Right renal pelvis (tissue), 4 donors: Measurements from ENCODE around the gene SPATA13. TPM values are rescaled to one million over a fixed set of nuclear protein-coding genes. Genes with fewer than 3 reads are reported as not detected.

Experiments used
- DNase-seq, 4 donors: peaks; one replicate each; pipeline ENCODE4 v3.0.0-alpha.2; 2013; ENCODE audit warnings: low read depth in 4 of 4, low spot score in 3 of 4, missing footprints in 1 of 4
- polyA plus RNA-seq, 4 donors: library from polyadenylated mRNA; unstranded; fragments of 120-200 nt; gene quantifications; one replicate each; pipeline ENCODE4 v1.2.1, GENCODE V29; 2013; ENCODE audit not compliant: insufficient read length in 4 of 4

Gene SPATA13
- polyA plus RNA-seq, 4 donors: 56.7 to 77.6 (median 69.4) TPM

DNA sequence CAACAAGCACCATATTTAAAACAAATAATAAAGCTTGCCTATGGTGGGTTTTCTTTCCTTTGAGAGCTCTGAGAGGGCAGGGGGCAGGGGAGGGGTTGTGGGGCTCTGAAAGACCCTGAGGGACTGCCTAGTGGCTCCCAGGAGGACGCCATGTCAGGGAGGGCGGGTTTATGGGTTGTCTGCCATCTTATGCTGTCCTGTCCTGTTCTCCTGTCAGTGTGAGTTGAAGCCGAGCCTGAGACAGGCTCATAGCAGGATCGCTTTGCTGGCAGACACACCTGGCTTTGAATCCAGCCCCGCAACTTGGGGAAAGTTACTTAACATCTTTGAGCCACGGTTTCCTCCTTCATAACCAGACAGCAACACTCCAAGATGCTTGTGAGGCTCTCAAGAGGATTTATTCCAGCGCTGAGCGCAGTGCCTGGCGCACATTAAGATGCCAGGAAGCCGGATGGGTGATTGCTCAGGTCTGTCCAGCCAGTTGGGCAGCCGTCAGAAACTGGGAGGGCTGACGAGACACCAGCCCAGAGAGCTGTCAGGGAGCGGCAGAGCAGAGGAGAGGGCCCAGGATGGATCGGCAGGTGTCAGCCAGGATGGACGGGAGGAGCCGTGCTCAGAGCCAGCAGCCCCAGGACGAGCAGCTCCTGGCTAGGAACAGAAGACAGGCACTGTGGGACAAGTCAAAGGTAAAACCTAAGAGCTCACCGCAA, 112.1 kb downstream of the SPATA13 start:
- DNase-seq: no peak

DNA sequence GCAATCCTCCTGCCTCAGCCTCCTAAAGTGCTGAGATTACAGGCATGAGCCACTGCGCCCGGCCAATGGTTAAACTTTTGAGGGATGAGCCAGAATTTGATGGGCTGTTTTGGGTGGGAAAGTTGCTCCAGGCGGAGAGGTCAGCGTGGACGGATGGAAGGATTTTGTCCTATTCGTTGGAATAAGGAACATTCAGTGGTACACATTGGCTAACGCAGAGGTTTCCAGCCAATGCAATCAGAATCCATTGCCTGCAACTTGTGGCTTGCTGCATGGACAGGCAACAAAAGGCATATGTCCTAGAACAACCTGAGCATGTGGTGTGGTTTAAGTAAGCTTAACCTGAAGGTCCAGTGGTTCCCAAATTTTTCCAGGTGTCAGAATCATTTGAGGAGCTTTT, 113.4 kb downstream of the SPATA13 start:
- no peak for DNase-seq

DNA sequence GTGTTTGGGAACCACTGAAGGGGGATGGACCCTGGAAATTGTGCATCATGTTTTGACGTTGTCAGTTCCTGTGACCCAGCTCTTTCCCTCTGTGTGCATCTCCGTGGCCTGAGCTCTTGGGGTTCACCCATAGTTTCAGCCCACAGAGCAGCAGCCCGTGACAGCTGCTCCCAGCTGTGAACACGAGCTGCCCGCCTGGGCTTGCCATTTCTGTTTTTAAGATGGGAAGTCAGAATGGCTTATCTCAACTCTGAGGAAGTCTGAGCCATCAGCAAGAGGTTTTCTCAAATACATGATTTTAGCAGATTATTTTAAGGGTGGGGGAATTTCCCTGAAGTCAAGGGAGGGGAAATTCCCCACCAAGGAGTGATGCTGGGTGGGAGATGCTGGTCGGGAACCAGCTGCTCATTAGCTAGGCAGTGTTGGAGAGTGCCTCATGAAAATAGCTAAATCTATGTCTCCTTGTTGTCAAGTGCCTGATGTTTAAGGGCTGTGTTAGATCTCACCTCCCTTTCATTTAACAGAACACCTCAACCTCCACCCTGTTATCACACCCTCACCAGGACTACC, 114.0 kb downstream of the SPATA13 start:
- DNase-seq: no peak

DNA sequence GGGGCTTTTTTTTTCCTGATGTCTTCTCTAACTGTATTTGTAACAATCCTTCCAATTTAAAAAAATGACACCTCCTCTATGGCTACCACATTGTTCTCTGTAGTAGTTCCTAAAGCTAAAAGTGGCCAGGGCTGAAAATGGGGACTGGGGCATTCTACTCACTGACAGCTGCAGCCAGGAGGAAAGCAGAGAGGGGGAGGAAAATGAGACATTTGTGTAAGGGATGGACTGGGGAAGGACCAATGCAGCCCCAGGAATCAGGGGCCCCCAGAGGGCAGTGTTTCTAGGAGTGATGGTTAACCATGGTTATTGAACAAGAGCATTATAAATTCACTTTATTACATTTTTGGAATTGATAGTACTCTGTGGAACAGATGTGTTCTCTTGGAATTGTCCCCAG, 114.5 kb downstream of the SPATA13 start:
- DNase-seq: no peak

DNA sequence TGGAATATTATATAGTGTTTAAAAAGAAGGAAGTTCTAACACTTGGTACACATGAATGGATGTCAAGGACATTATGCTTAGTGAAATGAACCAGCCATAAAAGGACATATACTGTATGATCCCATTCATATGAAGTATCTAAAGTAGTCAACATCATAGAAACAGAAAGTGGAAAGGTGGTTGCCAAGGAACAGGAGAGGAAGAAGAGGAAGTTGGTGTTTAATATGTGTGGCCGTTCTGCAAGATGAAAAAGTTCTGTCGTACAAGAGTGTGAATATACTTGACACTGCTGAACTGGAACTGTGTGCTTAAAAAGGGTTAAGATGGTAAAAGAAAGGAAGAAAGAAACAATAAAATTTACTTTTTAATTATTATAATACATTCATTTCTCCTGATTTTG, 115.8 kb downstream of the SPATA13 start:
- no peak for DNase-seq

DNA sequence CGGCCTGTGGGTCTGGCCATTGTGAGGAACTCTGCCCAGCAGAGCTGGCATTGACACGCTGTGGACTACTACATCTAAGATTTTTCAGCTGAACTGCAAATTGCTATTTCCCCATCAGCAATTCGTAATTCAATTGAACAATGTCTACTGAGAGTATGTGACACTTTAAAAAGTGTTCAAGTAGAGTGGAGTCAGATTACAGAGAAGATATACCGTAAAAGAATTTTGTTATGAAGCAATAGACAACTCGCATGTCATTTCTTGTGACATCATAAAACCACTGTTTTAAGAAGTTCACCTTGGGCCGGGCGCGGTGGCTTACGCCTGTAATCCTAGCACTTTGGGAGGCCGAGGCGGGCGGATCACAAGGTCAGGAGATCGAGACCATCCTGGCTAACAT, 116.3 kb downstream of the SPATA13 start:
- no peak for DNase-seq

DNA sequence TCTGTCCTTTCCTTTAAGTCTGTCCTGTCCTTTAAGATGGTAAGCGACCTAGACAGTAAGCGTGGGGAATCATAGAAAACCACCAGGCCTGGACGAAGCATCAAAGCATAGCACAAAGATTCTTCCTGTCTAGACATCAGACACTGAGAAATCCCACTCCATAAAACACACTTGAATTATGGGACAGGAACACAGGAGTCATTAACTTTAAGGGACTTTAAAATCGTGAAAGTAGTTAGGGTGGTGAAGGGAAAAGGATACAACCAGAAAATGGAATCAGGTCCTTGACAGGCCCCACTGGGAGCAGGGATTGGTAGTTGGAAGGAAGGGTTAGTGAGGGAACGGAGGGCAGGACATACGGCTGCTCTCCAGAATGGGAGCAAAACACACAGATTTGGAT, 117.2 kb downstream of the SPATA13 start:
- no peak for DNase-seq

DNA sequence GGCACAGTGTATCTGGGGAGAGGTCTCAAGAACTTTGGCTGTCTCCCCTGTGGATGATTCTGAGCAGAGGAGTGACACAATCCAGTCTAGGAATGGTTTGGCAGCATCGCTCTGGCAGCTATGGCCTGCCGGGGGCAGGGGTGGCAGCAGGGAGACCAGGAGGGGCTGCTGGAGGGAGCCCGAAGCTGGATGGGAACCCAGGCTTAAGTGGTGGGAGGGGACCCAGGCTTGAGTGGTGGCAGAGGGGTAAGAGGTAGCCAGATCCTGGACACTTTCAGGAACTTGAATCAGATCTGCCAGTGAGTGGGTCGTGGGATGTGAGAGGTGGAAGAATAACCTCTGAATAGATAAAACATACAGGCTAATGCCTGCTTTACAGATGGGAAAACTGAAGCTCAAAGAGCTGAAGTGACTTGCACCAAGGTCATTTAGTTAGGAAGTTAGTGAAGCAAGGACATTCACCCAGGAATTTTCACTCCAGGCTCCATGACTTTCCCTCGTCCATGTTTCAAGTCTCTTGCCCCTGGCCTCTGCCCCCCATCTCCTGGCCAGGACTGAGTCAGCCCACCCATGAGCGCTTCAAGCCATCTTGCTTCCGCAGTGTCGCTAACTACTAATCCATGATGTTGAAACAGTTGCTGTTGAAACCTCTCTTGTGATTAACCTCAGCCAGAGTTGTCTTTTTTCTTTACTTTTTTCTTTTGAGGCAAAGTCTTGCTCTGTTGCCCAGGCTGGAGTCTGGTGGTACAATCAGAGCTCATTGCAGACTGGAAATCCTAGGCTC, 119.0 kb downstream of the SPATA13 start:
- DNase-seq: no peak

DNA sequence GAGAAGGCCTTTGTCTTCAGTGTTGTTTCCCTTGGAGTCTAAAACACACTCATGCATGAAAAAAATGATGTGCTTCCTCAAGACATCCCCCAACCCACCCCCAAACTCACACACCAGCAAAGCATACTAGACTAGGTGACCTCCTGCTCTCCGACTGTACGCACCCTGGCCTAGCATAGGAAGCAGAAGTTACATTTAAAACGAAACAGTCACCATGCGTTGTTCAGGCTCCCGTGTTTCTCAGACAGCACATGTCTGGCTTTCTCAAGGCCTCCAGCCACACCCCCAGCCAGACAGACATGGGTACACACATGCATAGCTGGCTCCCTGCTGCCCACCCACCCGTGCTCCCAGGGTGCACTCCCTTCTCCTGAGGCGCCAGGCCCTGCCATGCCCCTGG, 120.2 kb downstream of the SPATA13 start:
- no peak for DNase-seq

DNA sequence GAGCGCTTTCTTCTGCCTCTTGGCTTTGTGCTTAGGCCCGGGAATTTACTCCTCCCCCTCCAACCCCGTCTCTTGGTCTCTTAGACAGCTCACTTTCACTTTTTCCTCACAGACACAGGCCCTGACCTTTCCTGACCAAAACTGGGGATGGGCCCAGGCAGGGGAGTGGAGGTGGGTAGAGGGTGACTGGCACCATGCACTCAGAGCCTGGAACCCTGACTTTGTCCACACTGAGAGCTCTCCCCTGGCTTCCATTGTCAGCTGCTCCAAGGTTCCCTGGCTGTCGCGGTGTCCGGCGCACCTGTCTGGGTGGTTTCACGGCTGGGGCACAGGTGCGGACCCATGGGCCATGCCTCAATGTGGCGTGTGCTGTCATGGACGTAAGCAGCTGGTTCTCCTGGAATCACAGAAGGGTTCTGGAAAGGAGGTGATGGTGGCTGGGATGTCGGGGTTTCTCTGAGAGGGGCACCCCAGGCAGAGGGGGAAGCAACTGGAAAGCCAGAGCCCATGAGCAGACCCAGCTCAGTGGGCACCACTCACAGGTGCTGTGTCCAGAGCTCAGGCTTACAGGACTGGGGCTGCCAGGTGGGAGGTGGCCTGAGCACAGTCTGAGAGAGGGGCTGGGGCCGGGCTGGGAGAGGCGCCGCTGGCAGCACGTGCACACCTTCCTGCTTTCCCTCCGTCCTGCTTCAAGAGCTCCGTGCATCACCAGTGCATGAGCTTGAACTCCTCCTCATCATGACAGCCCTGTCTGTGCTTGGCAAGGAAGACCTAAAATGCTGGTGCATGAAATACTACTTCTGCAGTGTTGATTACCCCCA, 120.9 kb downstream of the SPATA13 start:
- DNase-seq: no peak

DNA sequence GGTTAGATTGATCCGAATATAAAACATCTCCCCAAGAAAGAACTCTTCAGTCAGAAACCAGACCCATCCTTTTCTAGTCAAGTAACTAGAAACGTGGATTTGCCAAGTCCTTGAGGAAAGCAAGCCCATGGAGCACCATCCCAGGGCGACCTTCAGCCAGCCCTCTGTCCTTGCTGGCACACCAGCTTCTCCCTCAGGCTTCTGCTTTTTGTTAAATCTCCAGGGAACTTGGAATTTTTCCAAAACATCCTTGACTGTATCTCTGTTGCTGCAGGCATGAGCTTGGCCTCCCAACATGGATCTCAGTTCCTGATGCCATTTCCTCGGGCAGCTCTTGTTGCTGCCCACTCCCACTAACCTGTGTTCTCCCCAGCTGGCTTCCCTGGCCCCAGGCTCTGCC, 121.7 kb downstream of the SPATA13 start:
- DNase-seq: no peak

DNA sequence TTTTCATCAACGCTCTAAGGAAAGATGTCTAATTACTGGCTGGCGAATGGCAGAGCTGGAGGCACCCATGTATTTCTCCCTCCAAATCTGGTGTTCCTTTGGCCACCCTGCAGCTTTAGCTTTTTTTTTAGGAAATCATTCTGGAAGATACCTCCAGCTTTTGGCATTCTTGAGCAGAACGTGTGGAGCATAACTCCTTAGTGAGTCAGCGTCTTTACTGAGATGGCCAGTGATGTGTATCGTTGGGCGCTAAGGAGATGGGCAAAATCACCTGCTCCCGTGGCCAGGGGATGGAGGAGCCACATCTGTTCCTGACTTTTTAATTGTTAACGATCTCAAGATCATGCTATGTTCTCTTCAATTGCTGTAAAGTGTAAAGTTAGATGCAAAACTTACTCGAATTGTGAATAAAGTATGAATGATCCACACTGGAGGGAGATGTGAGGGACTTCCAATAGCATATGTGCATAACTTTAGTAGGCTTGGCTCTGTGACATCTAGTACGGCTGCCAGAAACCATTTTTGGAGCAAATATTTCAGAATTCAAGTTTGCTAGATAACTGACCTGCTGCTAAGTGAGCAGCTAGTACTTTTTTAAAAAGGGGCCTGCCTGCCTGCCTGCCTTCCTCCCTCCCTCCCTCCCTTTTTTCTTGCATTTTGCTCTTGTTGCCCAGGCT, 124.5 kb downstream of the SPATA13 start:
- DNase-seq: no peak

DNA sequence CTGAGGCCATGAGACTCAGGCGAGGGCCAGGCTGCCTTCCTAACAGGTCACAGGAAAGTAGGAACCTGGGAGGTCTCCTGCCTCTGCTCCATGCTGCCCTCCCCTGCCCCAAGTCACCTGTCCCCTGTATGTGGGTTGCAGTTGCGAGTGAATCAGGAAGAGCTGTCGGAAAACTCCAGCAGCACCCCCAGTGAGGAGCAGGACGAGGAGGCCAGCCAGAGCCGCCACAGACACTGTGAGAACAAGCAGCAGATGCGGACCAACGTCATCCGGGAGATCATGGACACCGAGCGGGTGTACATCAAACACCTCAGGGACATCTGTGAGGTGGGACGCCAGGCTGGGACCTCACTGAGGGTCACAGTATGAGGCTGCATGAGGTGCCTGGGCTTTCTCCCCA, 126.1 kb downstream of the SPATA13 start:
- DNase-seq: no peak

DNA sequence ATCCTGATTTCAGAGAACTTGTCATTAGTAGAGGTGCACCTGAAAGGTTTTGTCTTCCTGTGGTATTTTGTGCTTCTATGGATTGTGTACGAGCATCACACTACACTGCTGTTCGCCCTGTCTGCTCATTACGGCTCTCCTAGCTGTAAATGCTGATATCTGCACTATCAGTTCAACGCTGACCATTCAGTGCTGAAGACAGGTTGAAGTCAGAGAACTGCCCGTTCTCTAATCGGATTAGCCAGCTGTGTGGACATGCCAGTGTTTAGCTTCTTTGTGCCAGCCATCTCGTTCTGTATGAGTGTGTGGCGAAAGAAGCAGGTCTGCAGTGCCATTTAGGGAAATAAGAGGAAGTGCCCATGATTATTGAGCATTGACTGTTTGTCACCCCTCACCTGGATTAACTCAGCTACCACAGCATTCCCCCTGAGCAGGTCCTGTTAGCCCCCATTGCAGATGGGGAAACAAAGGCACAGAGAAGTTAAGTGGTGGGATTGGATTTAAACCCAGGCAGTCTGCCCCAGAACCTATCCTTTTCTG, 127.3 kb downstream of the SPATA13 start:
- DNase-seq: no peak

DNA sequence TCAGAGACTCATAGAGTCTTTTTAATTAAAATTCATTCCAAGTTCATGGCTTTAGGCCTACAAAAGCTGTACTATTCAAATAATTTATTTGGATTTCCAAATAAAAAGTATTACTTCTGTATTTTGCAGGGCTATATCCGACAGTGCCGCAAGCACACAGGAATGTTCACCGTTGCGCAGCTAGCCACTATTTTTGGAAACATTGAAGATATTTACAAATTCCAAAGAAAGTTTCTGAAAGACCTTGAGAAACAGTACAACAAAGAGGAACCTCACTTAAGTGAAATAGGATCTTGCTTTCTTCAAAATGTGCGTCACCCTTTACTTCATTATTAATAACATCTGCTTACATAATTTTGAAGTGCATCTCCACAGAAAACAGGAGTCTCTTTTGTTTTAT, 128.3 kb downstream of the SPATA13 start:
- no peak for DNase-seq

DNA sequence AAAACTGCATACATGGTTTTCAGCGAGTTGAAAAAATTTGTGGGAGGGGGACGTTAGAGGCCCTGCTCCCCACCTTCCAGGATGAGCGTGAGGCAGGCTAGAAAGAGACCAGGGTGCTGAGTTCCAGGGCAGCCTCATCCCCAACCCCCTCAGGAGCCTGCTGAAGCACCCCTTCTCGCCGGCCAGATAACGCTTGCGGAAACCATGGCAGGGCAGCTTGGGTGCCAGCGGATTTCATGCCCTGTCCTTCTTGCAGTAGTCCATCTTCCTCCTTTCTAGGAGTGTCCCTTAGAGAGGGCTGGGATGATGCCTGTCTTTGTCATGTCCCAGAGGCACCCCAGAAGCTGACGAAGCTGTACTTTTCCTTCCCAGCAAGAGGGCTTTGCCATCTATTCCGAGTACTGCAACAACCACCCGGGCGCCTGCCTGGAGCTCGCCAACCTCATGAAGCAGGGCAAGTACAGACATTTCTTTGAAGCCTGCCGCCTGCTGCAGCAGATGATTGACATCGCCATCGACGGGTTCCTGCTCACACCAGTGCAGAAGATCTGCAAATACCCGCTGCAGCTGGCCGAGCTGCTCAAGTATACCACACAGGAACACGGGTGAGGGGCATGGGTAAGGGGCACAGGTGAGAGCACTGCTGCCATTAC, 129.9 kb downstream of the SPATA13 start:
- no peak for DNase-seq

DNA sequence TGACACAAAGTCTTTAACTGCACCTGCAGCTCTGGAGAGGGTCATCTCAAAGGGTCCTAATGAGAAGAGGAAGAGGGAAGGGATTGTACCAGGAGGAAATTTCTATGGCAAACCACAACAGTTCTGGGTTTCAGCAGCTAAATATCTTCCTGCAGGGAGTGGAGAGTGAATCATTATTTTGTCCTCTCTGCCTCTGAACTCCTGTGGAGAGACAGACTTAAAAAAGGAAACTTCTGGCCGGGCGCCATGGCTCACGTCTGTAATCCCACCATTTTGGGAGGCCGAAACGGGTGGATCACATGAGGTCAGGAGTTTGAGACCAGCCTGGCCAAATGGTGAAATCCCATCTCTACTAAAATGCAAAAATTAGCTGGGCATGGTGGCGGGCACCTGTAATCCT, 132.0 kb downstream of the SPATA13 start:
- no peak for DNase-seq

DNA sequence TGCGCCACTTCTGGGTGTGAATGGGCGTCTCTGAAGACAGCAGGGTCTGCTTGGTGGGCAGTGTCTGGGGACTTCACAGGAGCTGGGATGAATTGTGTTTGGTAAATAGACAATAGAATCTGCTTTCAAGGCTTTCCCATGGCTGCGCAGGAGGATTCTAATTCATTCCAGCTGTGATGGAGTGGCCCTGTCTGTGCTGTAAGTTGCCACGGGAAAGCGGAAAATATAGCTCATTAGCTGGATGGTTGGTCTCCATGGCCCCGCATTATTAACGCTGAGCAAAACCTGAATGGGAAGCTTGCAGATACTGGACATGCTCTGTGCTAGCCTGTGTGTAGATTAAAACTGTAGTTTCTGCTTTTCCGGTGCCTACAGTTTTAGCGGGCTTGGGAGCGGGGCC, 133.2 kb downstream of the SPATA13 start:
- no peak for DNase-seq

DNA sequence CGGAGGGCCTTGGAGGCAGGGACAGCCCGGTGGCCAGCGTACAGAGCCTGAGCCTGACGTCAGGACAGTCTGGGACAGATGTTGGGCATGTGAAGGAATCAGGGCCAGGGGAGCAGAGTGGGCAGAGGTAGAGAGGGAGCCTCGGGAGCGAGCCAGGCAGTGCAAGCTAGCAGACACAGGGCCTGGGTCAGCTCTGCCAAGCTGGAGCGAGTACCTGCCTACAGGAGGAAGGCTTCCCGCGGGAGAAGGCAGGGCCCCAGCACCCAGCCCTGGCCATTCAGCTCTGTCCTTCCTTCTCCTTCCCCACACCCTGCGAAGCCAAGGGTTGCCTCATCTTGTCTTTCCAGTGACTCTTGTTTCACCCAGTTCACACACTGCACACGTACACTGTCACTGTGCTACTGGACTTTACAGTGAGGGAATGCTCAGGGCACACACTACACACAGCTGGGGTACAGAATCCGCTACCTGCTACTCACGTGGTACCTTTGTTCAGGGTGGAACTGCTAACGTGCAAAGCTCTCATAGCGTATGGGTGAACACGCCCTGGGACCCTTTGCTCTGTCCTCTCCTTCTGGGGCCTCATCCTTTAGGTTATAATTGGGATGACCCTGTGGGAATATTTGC, 139.1 kb downstream of the SPATA13 start:
- no peak for DNase-seq
